Tibial nerve (tissue), 4 donors: ENCODE data around the gene RCVRN.

Source experiments
- CTCF ChIP-seq, 5 experiments: fragments of 200-600 bp in 3 of 5; fragments of 450-650 bp in 2 of 5; sonication (generic) in 3 of 5; IDR thresholded peaks; one replicate each; pipeline ENCODE4 v1.5.1; 2016 to 2019; ENCODE audit warnings: antibody characterized with exemption in 5 of 5, mild to moderate bottlenecking in 3 of 5, moderate library complexity in 2 of 5
- EP300 ChIP-seq, 2 donors: sonication (generic); formaldehyde crosslinking; IDR thresholded peaks; one replicate each; pipeline ENCODE4 v1.6.1; 2017; ENCODE audit warnings: antibody characterized with exemption in 2 of 2, mild to moderate bottlenecking in 1 of 2
- POLR2A ChIP-seq, 2 donors: fragments of 450-650 bp; IDR thresholded peaks; one replicate each; pipeline ENCODE4 v1.6.1; 2017; ENCODE audit warnings: antibody characterized with exemption in 2 of 2, mild to moderate bottlenecking in 2 of 2, moderate library complexity in 2 of 2

GRCh38 chr17:9898812-9899211, 6.3 kb downstream of the RCVRN start:
- TF ChIP-seq POLR2A (IDR thresholded peaks at IDR 0.05) (no peak), CTCF (IDR thresholded peaks at IDR 0.05) (no peak), EP300 (IDR thresholded peaks at IDR 0.05) (no peak)
